ENCODE results near the gene DNAL4.
"Not testable (repeated sequence)": the region's sequence is repeated elsewhere in the genome, so short reads cannot be mapped to it uniquely, and the experiment has no call there.

The DNAL4 gene

GRCh38 chr22:38826801-38827200 is 32.9 kb upstream of the DNAL4 start:
- DNase-seq, result no peak

GRCh38 chr22:38826386-38826785 is 32.4 kb upstream of the DNAL4 start:
- no peak for DNase-seq

- peak; percentile 13 for DNase-seq
These were observed 30.6 kb upstream of the DNAL4 start for GRCh38 chr22:38824585-38824984.

- DNase-seq, result no peak
These were observed 29.7 kb upstream of the DNAL4 start for GRCh38 chr22:38823637-38824036.

- DNase-seq, result no peak
These were observed 29.1 kb upstream of the DNAL4 start for GRCh38 chr22:38823076-38823475.

- DNase-seq, result no peak
These were observed 26.1 kb upstream of the DNAL4 start for GRCh38 chr22:38820020-38820419.

- DNase-seq, result no peak
These were observed 25.5 kb upstream of the DNAL4 start for GRCh38 chr22:38819387-38819940.

- no peak for DNase-seq
These were observed 23.3 kb upstream of the DNAL4 start for GRCh38 chr22:38817196-38817595.

- DNase-seq, result no peak
These were observed 21.9 kb upstream of the DNAL4 start for GRCh38 chr22:38815842-38816241.

GRCh38 chr22:38811241-38811640 is 17.3 kb upstream of the DNAL4 start:
- DNase-seq, result no peak

GRCh38 chr22:38805041-38805593 is 11.2 kb upstream of the DNAL4 start:
- DNase-seq, result not testable (repeated sequence)

- peak; percentile 78 for DNase-seq
These were observed 8.8 kb upstream of the DNAL4 start for GRCh38 chr22:38802671-38803121.

- no peak for DNase-seq
These were observed 5.5 kb upstream of the DNAL4 start for GRCh38 chr22:38799265-38800002.

GRCh38 chr22:38798496-38798895 is 4.6 kb upstream of the DNAL4 start:
- no peak for DNase-seq

- DNase-seq, result no peak
These were observed 2.5 kb upstream of the DNAL4 start for GRCh38 chr22:38796262-38796957.

GRCh38 chr22:38795569-38795968 is 1.6 kb upstream of the DNAL4 start:
- no peak for DNase-seq

GRCh38 chr22:38793317-38793716 is 626 bp downstream of the DNAL4 start:
- no peak for DNase-seq

GRCh38 chr22:38792833-38793232 is 1.1 kb downstream of the DNAL4 start:
- no peak for DNase-seq

- no peak for DNase-seq
These were observed 4.3 kb downstream of the DNAL4 start for GRCh38 chr22:38789606-38790005.

GRCh38 chr22:38788846-38789245 is 5.1 kb downstream of the DNAL4 start:
- DNase-seq, result no peak

GRCh38 chr22:38788021-38788816 is 5.7 kb downstream of the DNAL4 start:
- DNase-seq, result peak; percentile 75

- no peak for DNase-seq
These were observed 7.3 kb downstream of the DNAL4 start for GRCh38 chr22:38786631-38787030.

GRCh38 chr22:38784856-38785255 is 9.1 kb downstream of the DNAL4 start:
- no peak for DNase-seq
